Measurements from ENCODE around the gene MTMR10.

MTMR10 gene

GRCh38 chr15:30943654-30944335, 47.6 kb downstream of the MTMR10 start:
- POLR2A ChIA-PET: no interaction called here
- CTCF ChIA-PET: interaction anchor here (1.3 kb wide), 1 partner anchor 185 kb away, joined by 10 read pairs; no protein-coding TSS in a partner anchor
- H3K4me3 ChIP-seq (ENCODE audit: low read depth, low read length): no peak overlapping the region
- DNase-seq (ENCODE audit: low read depth, low spot score): no peak
- no peak for TF ChIP-seq CTCF (IDR thresholded peaks at IDR 0.05; ENCODE audit: insufficient read depth, low read length, missing control alignments)

GRCh38 chr15:30941520-30941919, 49.9 kb downstream of the MTMR10 start:
- ChIA-PET CTCF (interaction anchor here (0.8 to 1.3 kb wide), 2 partner anchors 186 to 188 kb away, joined by 4 to 7 read pairs; no protein-coding TSS in a partner anchor), POLR2A (no interaction called here)
- no peak overlapping the region for H3K4me3 ChIP-seq (ENCODE audit: low read depth, low read length)
- no peak for TF ChIP-seq CTCF (IDR thresholded peaks at IDR 0.05; ENCODE audit: insufficient read depth, low read length, missing control alignments)
- DNase-seq (ENCODE audit: low read depth, low spot score): no peak

GRCh38 chr15:30940359-30940758, 51.1 kb downstream of the MTMR10 start:
- TF ChIP-seq CTCF (IDR thresholded peaks at IDR 0.05; ENCODE audit: insufficient read depth, low read length, missing control alignments): no peak
- H3K4me3 ChIP-seq (ENCODE audit: low read depth, low read length): no peak overlapping the region
- no peak for DNase-seq (ENCODE audit: low read depth, low spot score)
- POLR2A ChIA-PET: no interaction called here
- CTCF ChIA-PET: interaction anchor here (0.9 to 3.1 kb wide), 2 partner anchors 187 to 189 kb away, joined by 3 to 16 read pairs; no protein-coding TSS in a partner anchor

GRCh38 chr15:30939161-30939560, 52.3 kb downstream of the MTMR10 start:
- no peak for TF ChIP-seq CTCF (IDR thresholded peaks at IDR 0.05; ENCODE audit: insufficient read depth, low read length, missing control alignments)
- no peak for DNase-seq (ENCODE audit: low read depth, low spot score)
- POLR2A ChIA-PET: no interaction called here
- CTCF ChIA-PET: interaction anchor here (0.6 to 3.1 kb wide), 4 partner anchors 12 to 190 kb away, joined by 3 to 16 read pairs (median 3); no protein-coding TSS in a partner anchor
- H3K4me3 ChIP-seq (ENCODE audit: low read depth, low read length): no peak overlapping the region

- TF ChIP-seq CTCF (IDR thresholded peaks at IDR 0.05; ENCODE audit: insufficient read depth, low read length, missing control alignments): no peak
- no peak overlapping the region for H3K4me3 ChIP-seq (ENCODE audit: low read depth, low read length)
- CTCF ChIA-PET: interaction anchor here (1.8 kb wide), 1 partner anchor 196 kb away, joined by 8 read pairs; no protein-coding TSS in a partner anchor
- POLR2A ChIA-PET: no interaction called here
- no peak for DNase-seq (ENCODE audit: low read depth, low spot score)
Measured at GRCh38 chr15:30933293-30933692, 58.1 kb downstream of the MTMR10 start.

GRCh38 chr15:30930422-30930821, 61.0 kb downstream of the MTMR10 start:
- no peak for DNase-seq (ENCODE audit: low read depth, low spot score)
- no peak for TF ChIP-seq CTCF (IDR thresholded peaks at IDR 0.05; ENCODE audit: insufficient read depth, low read length, missing control alignments)
- ChIA-PET POLR2A (no interaction called here), CTCF (interaction anchor here (1.4 to 1.6 kb wide), 2 partner anchors 12 to 199 kb away, joined by 3 to 6 read pairs; no protein-coding TSS in a partner anchor)
- no peak overlapping the region for H3K4me3 ChIP-seq (ENCODE audit: low read depth, low read length)

All from AG04449 (cell line).